ENCODE measurements around the gene AGBL3. TPM values are rescaled to one million over a fixed set of nuclear protein-coding genes. Genes with fewer than 3 reads are reported as not detected.
"Not testable (repeated sequence)": the region's sequence is repeated elsewhere in the genome, so short reads cannot be mapped to it uniquely, and the experiment has no call there.

AGBL3 gene
- polyA plus RNA-seq, 1 donor: 17.1 TPM

DNA sequence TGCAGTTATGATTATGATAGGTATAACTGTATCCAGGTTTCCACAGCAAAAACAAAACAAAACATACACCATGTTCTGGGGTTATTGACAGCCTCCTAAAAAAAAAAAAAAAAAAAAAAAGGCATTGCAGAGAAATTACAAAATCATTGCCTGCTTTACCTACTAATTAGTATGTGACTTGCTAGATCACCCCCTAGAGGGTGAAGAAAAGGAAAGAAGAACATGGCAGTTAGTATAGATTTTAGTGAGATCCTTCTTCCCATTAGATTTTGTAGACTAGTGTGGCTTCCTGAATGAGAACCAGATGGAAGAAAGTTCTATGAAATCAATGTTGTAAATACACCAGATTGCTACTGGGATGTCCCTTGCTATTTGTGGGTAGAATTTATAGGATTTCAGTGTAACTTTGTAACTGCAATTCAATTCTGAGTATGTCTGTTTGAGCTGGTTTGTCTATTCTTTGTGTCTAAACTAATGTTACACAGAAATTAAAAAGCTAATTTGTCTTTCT, 24.0 kb upstream of the AGBL3 start:
- no peak for DNase-seq

- no peak for DNase-seq
Observed at GRCh38 chr7:134963036-134963435, 23.3 kb upstream of the AGBL3 start.

- DNase-seq: no peak
Observed at GRCh38 chr7:134966691-134967090, 19.6 kb upstream of the AGBL3 start.

DNA sequence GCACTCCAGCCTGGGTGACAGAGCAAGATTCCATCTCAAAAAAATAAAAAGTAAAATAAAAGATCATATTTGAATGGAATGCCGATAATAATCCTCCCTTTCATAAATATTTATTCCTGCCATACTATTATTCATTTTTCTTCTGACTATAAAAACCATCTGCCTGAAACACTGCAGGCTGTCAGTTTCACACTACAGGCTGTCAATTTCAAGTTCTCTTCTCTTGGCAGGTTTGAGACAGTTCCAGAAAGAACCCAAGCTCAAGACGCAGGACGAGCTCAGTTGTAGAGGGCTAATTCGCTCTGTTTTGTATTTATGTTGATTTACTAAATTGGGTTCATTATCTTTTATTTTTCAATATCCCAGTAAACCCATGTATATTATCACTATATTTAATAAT, 18.2 kb upstream of the AGBL3 start:
- no peak for DNase-seq

GRCh38 chr7:134981645-134982044, 4.7 kb upstream of the AGBL3 start:
- DNase-seq: not testable (repeated sequence)

DNA sequence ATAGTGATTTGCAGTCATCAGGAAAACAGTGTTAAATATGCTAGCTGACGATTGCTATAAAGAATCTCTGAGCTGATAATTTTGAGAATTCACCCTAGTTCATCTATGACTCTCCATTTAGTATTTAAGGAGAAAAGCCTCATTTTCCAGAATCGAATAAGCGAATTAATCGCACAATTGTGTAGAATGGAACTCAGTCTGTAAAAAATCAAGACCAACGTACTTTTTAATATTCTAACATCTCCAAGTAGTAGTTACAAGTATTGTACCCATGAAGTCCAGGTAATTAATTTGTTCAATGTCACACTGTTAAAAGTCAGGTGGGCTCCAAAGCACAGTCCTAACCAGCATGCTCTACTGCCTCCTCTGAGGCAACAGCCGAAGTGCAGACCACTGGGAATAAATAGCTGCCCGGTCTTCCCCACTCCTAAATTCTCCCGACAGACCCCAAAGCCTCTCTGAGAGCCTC, 380 bp upstream of the AGBL3 start:
- no peak for DNase-seq

DNA sequence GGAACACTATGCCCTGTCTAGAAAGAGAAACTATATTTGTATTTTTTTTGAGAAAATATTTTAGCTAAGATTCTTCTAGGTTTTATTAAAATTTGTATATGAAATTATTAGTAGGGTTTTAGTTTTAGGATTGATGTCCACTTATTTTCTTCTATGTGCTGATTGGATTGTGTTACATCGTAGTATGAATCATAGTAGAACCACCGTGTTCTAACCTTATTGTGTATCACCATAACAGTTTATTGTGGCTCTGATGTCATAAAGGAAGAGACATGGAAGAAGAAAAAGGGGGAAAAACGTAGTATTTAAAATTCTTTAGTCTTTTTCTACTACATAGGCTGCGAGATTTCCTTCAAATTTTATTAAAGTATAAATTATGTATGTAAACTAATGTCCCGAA, 1.9 kb downstream of the AGBL3 start:
- no peak for DNase-seq

GRCh38 chr7:134991469-134992339, 5.4 kb downstream of the AGBL3 start:
- no peak for DNase-seq

DNA sequence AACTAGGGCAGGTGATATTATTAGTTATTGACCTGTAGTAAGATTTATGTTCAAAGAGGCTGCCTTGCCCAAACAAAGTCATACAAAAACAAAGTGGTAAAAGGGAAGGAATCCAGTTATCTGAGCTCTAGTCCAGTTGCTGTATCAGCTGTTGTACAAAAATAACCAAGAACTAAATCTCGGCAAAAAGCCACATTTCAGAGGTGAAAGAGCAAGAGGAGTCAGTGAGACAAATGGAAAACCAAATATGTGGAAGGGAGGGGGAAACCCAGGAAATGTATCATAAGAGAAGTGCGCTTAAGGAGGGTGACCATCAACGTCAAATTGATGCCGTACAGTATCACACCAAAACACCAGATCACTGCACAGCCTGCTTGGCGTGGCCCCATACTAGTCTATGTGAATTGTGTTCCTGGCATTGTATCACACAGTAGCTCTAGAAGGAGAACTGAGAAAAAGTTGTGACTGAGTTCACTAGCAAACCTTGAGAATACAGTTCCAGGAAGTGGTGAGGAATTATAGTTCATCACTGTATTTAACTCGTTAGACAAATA, 6.4 kb downstream of the AGBL3 start:
- no peak for DNase-seq

- no peak for DNase-seq
Observed at GRCh38 chr7:134993877-134994456, 7.7 kb downstream of the AGBL3 start.

DNA sequence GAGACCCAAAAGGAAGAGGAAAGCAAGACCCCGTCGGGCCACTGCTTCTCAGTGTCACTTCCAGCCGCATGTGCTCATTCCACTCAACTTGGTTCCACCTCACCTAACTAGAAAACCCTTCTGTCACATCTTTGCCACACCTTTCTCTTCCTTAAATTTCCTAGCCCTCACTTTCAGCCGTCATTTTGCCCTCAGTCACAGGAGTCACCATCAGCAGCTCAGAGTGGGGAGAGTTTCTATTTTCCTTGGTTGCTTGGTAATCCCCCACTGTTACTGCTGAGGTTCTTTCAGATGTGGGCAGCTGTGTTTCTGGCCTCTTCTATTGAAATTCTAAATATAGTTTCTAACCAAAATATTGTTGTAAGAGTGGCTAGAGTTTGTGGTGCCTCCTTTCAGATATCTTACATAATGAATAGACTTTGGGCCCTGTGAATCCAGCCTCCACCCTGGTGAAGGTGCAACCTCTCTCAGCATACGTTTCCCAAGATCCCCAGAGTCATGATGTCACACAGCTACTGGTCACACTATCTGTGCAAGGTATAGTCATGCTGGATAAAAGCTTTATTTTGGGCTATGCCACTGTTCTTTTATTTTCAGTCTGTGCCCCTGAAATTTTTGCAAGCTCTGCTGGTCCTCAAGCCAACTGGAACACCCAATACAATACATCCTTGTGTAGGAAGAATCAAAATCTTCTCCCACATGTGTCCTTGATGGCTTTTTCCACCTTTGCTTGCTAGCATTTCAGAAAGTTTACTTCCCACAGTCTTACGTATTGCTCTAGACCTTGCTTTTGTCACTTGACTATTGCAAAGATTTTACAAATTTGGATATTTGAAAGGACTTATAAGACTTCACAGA, 9.2 kb downstream of the AGBL3 start:
- no peak for DNase-seq

GRCh38 chr7:134996097-134996550, 9.8 kb downstream of the AGBL3 start:
- DNase-seq: peak; percentile 50

- DNase-seq: no peak
Observed at GRCh38 chr7:134997214-134997885, 11.0 kb downstream of the AGBL3 start.

DNA sequence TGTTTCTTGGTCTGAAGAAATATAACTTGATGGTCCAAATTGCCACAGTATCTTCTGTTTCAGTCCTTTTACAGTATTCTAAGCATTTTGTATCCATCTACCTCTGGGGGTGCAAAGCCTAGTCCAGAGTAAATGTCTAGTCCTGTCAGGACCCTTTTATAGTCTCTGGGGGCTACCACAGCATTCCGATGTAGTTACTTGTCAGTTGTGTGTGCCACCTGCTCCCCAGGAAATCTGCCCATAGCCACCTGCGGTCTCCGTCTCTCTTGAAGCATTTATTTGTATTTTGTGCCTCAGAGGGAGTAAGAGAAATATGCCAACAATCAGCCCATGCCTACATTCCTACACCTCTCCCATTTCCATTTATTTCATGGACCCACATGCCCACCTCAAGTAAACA, 12.8 kb downstream of the AGBL3 start:
- DNase-seq: no peak

- no peak for DNase-seq
Observed at GRCh38 chr7:135001390-135002165, 15.3 kb downstream of the AGBL3 start.

DNA sequence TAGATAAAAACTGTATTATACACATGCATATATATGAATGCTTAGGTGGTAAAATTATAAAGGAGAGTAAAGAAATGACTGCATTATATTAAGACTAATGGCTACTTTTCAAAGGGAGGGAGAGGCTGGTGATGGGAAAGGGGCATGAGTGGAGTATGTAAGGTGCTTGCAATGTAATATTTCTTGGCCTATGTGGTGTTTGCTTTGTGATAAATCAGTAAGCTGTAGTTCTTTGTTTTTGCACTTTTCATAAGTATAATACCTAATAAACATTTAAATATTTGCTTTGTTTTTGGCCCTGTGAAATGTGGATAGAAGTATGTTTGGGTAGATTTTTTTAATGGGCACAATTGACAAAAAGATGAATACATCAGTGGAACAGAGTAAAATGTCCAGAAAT, 25.9 kb downstream of the AGBL3 start:
- DNase-seq: no peak

- DNase-seq: no peak
Observed at GRCh38 chr7:135023622-135024021, 37.3 kb downstream of the AGBL3 start.

GRCh38 chr7:135035252-135035651, 48.9 kb downstream of the AGBL3 start:
- no peak for DNase-seq

DNA sequence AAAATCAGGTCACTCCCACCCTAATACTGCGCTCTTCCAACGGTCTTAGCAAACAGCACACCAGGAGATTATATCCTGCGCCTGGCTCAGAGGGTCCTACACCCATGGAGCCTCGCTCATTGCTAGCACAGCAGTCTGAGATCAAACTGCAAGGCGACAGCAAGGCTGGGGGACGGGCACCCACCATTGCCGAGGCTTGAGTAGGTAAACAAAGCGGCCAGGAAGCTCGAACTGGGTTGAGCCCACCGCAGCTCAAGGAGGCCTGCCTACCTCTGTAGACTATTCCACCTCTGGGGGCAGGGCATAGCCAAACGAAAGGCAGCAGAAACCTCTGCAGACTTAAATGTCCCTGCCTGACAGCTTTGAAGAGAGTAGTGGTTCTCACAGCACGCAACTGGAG, 80.7 kb downstream of the AGBL3 start:
- not testable (repeated sequence) for DNase-seq

- no peak for DNase-seq
Observed at GRCh38 chr7:135074096-135074495, 87.8 kb downstream of the AGBL3 start.

DNA sequence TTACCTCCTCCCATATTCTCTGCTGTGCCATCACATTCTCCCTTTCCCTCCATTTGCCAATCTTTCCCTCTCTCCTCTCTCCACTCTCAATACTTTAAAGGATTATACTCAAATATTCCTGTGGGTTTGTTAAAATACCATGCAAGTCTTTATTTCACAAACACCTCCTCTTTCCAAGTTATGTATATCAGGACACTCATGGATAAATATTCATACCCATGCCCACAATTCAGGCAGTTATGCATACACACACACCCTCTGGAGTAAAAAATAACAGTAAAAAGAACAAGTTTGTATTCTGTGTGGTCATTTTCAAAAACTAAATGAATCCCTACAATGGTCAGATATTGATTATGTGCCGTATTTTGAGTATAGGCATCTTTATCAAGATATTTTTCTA, 88.2 kb downstream of the AGBL3 start:
- DNase-seq: no peak
